A549 (cell line): ENCODE measurements around the gene NHEJ1.

ENCODE experiments used
- EHMT2 ChIP-seq: fragments of 200-600 bp; sonication (generic); IDR thresholded peaks from 2 replicates; pipeline ENCODE4 v1.6.1; 2016; ENCODE audit warnings: antibody characterized with exemption, low read depth, mild to moderate bottlenecking, moderate library complexity
- JUN ChIP-seq, 2 experiments: fragments of >200 bp; sonication (Bioruptor Twin); formaldehyde crosslinking; IDR thresholded peaks; 2 replicates in 1 of 2; 3 replicates in 1 of 2; pipeline ENCODE4 v1.6.1; 2016 to 2017
- MYC ChIP-seq: IDR thresholded peaks from 2 replicates; pipeline ENCODE4 v1.6.1; 2012; ENCODE audit warnings: mild to moderate bottlenecking, inconsistent platforms, low read length, improper control_type of control experiment, borderline replicate concordance
- RAD21 ChIP-seq, 2 experiments: fragments of >200 bp in 1 of 2; sonication (Bioruptor Twin) in 1 of 2; formaldehyde crosslinking in 1 of 2; IDR thresholded peaks in 1 of 2; conservative IDR thresholded peaks in 1 of 2; 2 replicates in 1 of 2; 3 replicates in 1 of 2; pipeline ENCODE4 v1.6.1; 2012 to 2018; ENCODE audit warnings: inconsistent platforms in 1 of 2
- ZNF302 ChIP-seq: fragments of 250-450 bp; sonication (Bioruptor Pico); IDR thresholded peaks from 2 replicates; pipeline ENCODE4 v1.9.0; 2021; ENCODE audit warnings: inconsistent platforms, mild to moderate bottlenecking, moderate library complexity
- TF ChIP-seq, protein P1 (sequence below): fragments of >200 bp; sonication (Bioruptor Twin); formaldehyde crosslinking; IDR thresholded peaks from 3 replicates; pipeline ENCODE4 v1.5.1; 2016

GRCh38 chr2:219090436-219091299, 69.9 kb downstream of the NHEJ1 start:
- no peak for TF ChIP-seq JUN (IDR thresholded peaks at IDR 0.05)
- TF ChIP-seq, protein P1, sequence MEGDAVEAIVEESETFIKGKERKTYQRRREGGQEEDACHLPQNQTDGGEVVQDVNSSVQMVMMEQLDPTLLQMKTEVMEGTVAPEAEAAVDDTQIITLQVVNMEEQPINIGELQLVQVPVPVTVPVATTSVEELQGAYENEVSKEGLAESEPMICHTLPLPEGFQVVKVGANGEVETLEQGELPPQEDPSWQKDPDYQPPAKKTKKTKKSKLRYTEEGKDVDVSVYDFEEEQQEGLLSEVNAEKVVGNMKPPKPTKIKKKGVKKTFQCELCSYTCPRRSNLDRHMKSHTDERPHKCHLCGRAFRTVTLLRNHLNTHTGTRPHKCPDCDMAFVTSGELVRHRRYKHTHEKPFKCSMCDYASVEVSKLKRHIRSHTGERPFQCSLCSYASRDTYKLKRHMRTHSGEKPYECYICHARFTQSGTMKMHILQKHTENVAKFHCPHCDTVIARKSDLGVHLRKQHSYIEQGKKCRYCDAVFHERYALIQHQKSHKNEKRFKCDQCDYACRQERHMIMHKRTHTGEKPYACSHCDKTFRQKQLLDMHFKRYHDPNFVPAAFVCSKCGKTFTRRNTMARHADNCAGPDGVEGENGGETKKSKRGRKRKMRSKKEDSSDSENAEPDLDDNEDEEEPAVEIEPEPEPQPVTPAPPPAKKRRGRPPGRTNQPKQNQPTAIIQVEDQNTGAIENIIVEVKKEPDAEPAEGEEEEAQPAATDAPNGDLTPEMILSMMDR = no peak
- no peak for TF ChIP-seq EHMT2
- no peak for TF ChIP-seq RAD21 (conservative IDR thresholded peaks at IDR 0.05 in 1 of 2, IDR thresholded peaks at IDR 0.05 in 1 of 2)
- no peak for TF ChIP-seq ZNF302
- no peak for TF ChIP-seq MYC
